ENCODE data around the gene BCL2L11.

GRCh38 chr2:111201214-111201613, 80.5 kb downstream of the BCL2L11 start:
- TF ChIP-seq POLR2A (IDR thresholded peaks at IDR 0.05), result no peak
- no peak for TF ChIP-seq CTCF (IDR thresholded peaks at IDR 0.05)
